ENCODE data around the gene MGAT5B.

MGAT5B gene

DNA sequence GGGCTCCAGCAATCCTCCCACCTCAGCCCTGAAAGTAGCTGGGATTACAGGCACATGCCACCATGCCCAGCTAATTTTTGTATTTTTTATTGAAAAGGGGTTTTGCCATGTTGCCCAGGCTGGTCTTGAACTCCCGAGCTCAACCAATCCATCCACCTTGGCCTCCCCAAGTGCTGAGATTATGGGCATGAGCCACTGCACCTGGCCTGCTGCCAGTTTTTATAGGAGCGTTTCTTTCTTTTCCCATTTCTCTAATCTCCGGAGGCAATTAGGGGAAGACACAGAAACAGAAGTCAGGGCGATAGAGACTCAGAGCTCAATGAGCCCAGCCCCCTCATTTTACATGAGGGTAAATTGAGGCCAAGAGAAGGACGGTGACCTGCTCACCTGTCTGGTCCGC, 10.4 kb downstream of the MGAT5B start:
- TF ChIP-seq, protein P1, sequence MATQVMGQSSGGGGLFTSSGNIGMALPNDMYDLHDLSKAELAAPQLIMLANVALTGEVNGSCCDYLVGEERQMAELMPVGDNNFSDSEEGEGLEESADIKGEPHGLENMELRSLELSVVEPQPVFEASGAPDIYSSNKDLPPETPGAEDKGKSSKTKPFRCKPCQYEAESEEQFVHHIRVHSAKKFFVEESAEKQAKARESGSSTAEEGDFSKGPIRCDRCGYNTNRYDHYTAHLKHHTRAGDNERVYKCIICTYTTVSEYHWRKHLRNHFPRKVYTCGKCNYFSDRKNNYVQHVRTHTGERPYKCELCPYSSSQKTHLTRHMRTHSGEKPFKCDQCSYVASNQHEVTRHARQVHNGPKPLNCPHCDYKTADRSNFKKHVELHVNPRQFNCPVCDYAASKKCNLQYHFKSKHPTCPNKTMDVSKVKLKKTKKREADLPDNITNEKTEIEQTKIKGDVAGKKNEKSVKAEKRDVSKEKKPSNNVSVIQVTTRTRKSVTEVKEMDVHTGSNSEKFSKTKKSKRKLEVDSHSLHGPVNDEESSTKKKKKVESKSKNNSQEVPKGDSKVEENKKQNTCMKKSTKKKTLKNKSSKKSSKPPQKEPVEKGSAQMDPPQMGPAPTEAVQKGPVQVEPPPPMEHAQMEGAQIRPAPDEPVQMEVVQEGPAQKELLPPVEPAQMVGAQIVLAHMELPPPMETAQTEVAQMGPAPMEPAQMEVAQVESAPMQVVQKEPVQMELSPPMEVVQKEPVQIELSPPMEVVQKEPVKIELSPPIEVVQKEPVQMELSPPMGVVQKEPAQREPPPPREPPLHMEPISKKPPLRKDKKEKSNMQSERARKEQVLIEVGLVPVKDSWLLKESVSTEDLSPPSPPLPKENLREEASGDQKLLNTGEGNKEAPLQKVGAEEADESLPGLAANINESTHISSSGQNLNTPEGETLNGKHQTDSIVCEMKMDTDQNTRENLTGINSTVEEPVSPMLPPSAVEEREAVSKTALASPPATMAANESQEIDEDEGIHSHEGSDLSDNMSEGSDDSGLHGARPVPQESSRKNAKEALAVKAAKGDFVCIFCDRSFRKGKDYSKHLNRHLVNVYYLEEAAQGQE (IDR thresholded peaks at IDR 0.05; ENCODE audit: insufficient read depth in 1 of 2, low read depth in 2 of 2, low read length in 2 of 2) = no peak
- TF ChIP-seq SIN3A (IDR thresholded peaks at IDR 0.05; ENCODE audit: borderline replicate concordance, insufficient read depth, low read length) (no peak), TAF1 (IDR thresholded peaks at IDR 0.05; ENCODE audit: borderline replicate concordance, insufficient read depth, low read length) (no peak), FOXP2 (optimal IDR thresholded peaks at IDR 0.05; ENCODE audit: borderline replicate concordance, extremely low read depth, extremely low read length, insufficient read depth) (no peak), POLR2AphosphoS5 (IDR thresholded peaks at IDR 0.05; ENCODE audit: low read depth, low read length) (no peak)

DNA sequence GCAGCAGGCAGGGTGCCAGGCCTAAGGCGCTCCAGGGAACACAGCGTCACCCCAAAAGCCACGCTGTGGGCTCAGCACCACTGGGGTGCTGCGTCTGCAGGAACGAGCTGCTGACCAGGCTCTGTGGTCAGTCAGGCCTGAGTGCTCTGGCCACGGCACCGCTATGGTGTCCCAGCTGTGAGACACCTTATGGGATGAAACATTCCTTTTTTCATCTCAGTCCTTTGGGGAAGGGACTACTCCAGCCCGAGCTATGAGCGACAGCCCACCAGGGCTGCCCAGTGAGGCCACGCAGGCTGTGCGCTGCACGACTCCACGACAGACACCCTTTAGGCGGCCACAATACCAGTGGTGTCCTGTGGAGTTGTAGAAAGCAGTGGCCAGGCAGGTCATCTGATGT, 11.1 kb downstream of the MGAT5B start:
- no peak for TF ChIP-seq SIN3A (IDR thresholded peaks at IDR 0.05; ENCODE audit: borderline replicate concordance, insufficient read depth, low read length)
- TF ChIP-seq, protein P1 (IDR thresholded peaks at IDR 0.05; ENCODE audit: insufficient read depth in 1 of 2, low read depth in 2 of 2, low read length in 2 of 2) = no peak
- no peak for TF ChIP-seq TAF1 (IDR thresholded peaks at IDR 0.05; ENCODE audit: borderline replicate concordance, insufficient read depth, low read length)
- TF ChIP-seq FOXP2 (optimal IDR thresholded peaks at IDR 0.05; ENCODE audit: borderline replicate concordance, extremely low read depth, extremely low read length, insufficient read depth) = no peak
- TF ChIP-seq POLR2AphosphoS5 (IDR thresholded peaks at IDR 0.05; ENCODE audit: low read depth, low read length) = no peak

- TF ChIP-seq TAF1 (IDR thresholded peaks at IDR 0.05; ENCODE audit: borderline replicate concordance, insufficient read depth, low read length) (no peak), FOXP2 (optimal IDR thresholded peaks at IDR 0.05; ENCODE audit: borderline replicate concordance, extremely low read depth, extremely low read length, insufficient read depth) (no peak), SIN3A (IDR thresholded peaks at IDR 0.05; ENCODE audit: borderline replicate concordance, insufficient read depth, low read length) (no peak), POLR2AphosphoS5 (IDR thresholded peaks at IDR 0.05; ENCODE audit: low read depth, low read length) (no peak)
- TF ChIP-seq, protein P1 (IDR thresholded peaks at IDR 0.05; ENCODE audit: insufficient read depth in 1 of 2, low read depth in 2 of 2, low read length in 2 of 2) = no peak
Measured at GRCh38 chr17:76879691-76880090, 11.5 kb downstream of the MGAT5B start.

DNA sequence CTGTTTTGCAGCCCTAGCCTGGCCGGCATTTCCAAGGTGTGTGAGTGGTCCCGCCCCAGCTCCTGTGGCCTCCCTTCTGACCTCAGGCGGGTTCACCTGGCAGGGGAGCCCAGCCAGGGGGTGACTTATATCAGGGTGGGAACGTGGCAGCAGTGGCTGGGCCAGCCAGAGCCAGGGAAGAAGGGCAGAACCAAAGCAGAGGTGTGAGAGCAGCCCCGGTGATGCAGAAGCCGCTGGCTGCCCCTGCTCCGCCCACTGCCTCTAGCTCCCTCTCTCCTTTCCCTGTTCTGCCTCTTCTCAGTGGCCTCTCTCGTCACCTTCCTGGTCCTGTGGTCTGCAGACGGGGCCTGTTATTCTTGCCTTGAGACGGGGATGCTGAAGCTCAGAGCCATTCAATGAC, 12.1 kb downstream of the MGAT5B start:
- TF ChIP-seq, protein P1 (IDR thresholded peaks at IDR 0.05; ENCODE audit: insufficient read depth in 1 of 2, low read depth in 2 of 2, low read length in 2 of 2) = no peak
- TF ChIP-seq POLR2AphosphoS5 (IDR thresholded peaks at IDR 0.05; ENCODE audit: low read depth, low read length) (no peak), SIN3A (IDR thresholded peaks at IDR 0.05; ENCODE audit: borderline replicate concordance, insufficient read depth, low read length) (no peak), FOXP2 (optimal IDR thresholded peaks at IDR 0.05; ENCODE audit: borderline replicate concordance, extremely low read depth, extremely low read length, insufficient read depth) (no peak), TAF1 (IDR thresholded peaks at IDR 0.05; ENCODE audit: borderline replicate concordance, insufficient read depth, low read length) (no peak)

- TF ChIP-seq TAF1 (IDR thresholded peaks at IDR 0.05; ENCODE audit: borderline replicate concordance, insufficient read depth, low read length) (no peak), POLR2AphosphoS5 (IDR thresholded peaks at IDR 0.05; ENCODE audit: low read depth, low read length) (no peak), SIN3A (IDR thresholded peaks at IDR 0.05; ENCODE audit: borderline replicate concordance, insufficient read depth, low read length) (no peak), FOXP2 (optimal IDR thresholded peaks at IDR 0.05; ENCODE audit: borderline replicate concordance, extremely low read depth, extremely low read length, insufficient read depth) (no peak)
- TF ChIP-seq, protein P1 (IDR thresholded peaks at IDR 0.05; ENCODE audit: insufficient read depth in 1 of 2, low read depth in 2 of 2, low read length in 2 of 2) = no peak
Measured at GRCh38 chr17:76880971-76881370, 12.8 kb downstream of the MGAT5B start.

All from PFSK-1 (cell line).